ENCODE results near the gene PLK3.
A peak's percentile ranks its signal among the peaks of the same experiment; 100 is the strongest.
"Not testable (repeated sequence)": the region's sequence is repeated elsewhere in the genome, so short reads cannot be mapped to it uniquely, and the experiment has no call there.

The PLK3 gene

DNA sequence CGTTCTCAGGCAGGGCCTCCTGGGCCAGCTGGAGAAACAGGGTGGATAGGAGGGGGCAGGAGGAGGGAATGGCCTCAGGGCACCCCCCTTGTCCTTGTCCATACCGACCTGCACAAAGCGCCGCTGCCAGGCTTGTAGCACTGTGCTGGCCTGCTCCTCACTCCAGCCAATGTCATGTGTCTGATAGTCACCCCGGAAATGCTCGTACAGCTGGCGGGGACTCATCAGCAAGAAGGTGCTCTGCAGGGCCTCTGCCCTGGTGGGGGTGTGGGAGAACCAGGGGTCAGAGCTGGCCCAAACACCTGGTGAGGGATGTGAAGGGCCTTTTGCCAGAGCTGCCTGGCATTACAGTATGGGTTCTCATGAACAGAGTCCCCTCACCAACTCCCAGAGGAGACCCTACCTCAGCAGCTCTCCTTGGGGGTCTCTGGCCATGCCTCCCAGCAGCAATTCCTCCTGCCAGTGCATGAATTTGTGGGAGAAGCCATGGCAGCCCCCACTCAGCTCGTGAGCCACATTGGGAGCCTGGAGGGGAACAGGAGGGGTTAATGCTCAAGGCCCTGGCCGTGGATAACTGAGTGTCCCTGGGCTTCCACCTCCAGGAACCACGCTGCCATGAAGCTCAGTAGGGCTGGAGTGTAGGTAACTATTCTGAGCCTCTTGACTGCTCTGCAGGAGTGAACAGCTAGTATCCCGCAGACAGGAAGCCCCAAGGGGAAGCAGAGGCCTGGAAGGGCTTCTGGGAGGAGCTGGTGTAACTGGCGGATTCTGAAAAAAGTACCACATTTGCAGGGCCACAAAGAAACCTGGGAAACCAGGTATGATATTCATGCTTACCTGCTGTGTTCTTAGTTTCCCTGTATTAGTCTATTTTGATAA is 29.6 kb downstream of the PLK3 start:
- no peak for DNase-seq

DNA sequence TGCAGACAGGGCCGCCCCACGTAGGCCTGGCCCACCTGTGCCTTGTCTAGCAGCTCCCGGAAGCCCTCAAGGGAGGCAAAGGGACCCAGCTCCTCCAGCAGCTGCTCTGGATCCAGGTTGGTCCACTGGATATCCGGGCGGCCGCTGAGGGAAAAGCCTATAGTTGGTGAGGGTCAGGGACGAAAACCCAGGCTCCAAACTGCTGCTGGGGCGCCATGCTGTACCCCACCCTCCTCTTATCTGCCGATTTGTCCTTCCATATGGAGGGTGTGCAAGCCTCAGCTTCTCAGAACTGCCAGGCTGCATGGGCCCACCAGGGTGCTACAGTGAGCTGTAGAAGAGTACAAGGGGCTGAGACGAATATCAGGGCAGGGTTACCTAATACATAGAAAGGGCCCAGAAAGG is 30.7 kb downstream of the PLK3 start:
- DNase-seq, result no peak

- no peak for DNase-seq
These were observed 31.3 kb downstream of the PLK3 start for GRCh38 chr1:44831516-44831915.

DNA sequence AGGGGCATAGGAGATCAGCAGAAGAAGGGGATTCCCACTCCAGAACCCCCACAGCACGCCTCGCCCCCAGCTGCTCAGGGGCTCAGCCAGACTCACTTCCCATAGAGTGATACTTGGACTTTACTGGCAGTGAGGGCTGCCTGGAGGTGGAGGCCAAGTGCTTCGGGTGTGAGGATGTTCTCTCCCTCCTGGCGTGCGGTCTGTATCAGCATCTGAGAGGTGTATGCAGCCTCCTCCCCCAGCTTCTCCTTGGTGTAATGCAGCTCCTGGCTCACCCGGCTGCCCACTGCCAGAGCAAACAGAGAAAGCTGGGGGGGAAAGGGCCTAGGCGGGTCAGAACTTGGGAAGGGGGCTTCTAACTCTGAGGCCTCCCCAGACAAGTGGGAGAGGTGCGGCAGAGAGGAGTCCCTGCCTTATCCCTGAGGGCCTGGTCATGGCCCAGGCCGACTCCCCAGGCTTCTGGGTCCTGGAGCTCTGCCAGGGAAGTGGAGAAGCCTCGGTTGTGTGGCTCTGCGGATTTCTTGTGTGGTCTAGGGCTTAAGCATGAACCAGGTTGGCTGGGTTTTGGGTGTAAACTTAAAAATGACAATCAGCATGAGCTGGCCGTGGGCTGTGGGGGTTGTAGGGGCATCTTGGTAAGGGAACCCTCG is 32.0 kb downstream of the PLK3 start:
- no peak for DNase-seq

GRCh38 chr1:44834328-44834727 is 34.2 kb downstream of the PLK3 start:
- no peak for DNase-seq

GRCh38 chr1:44835738-44836675 is 35.8 kb downstream of the PLK3 start:
- DNase-seq, result peak; percentile 83 to 87

DNA sequence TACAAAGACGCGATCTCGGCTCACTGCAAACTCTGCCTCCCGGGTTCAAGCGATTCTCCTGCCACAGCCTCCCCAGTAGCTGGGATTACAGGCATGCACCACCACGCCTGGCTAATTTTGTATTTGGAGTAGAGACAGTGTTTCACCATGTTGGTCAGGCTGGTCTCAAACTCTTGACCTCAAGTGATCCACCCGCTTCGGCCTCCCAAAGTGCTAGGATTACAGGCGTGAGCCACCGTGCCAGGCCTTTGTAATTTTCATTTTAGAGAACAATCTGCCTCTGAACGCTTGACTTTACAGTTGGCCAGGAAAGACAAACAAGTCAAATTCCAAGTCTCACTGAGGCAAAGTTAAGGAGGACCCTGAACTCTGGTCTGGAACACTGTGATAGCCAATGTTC is 38.1 kb downstream of the PLK3 start:
- not testable (repeated sequence) for DNase-seq

GRCh38 chr1:44839576-44839975 is 39.4 kb downstream of the PLK3 start:
- no peak for DNase-seq

DNA sequence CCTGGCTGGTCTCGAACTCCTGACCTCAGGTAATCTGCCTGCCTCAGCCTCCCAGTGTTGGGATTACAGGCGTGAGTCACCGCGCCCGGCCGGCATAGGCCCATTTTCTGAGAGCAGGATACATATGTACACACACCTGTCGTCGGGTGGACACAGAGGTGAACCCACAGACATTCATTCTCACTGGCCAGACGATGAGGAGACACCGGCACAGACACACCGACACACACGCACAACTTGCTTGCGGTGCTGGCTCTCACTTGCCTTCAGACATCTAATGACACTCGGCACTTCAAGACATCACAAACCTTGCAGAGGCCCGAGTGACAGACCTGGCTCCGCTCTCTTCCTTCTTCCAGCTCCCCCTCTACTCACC is 42.3 kb downstream of the PLK3 start:
- no peak for DNase-seq

DNA sequence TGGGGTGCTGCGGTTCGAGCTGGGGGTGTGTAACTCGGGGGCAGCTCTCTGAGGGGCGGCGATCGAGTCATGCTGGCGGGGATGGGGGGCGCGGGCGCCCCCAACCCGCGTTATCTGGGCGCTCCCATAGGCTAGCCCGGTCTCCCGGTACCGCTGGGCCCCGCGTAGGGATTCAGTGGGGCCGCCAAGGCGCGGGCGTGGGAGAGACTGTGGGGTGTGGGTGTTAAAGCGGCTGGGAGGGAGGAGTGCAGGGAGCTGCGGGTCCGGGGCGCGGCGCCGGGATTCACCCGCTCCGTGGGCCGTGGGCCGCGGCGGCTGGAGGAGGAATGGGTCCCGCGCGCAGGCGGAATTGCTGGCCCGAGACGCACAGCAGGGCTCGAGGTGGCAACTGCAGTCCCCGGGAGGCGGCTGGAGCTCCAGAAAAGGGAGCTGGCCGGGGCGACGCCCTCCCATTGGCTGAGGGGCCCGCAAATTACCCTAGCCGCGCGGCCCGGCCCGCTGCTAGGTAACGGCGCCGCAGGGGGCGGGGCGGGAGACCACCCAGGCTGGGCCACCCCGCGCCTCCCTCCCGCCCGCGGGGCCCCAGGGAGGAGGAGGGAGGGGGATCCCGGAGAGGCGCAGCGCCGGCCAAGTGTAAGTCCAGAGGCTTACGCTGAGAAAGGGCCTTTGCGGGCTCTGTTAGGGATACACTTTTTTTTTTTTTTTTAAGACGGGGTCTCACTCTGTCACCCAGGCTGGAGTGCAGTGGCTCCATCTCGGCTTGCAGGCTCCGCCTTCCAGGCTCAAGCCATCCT is 42.9 kb downstream of the PLK3 start, which contains the start of gene PTCH2:
Gene PTCH2, minus strand, starts transcription at position 392 of the 794 bp plus-strand sequence. Its CDS starts 321 bp downstream, at position 71.
- DNase-seq, result peak in 1 of 2 donors; percentile 31

DNA sequence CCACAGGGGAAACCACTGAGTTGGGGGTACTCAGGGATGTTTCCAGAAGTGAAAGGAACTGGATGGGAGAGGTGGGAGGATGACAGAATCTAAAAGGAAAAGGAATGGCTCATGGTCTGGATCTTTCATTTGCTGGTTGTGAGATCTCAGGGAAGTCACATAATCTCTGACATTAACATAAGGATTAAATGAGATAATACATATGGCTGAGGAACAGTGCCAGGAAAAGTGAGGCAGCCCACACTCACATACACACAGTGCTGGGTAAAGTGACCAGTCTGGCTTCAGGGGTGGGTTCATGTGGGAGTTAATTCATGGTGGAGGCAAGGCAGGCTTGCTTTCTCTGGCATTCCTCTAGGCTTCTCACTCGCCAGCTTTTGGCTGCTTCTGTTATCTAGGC is 46.8 kb downstream of the PLK3 start:
- no peak for DNase-seq

DNA sequence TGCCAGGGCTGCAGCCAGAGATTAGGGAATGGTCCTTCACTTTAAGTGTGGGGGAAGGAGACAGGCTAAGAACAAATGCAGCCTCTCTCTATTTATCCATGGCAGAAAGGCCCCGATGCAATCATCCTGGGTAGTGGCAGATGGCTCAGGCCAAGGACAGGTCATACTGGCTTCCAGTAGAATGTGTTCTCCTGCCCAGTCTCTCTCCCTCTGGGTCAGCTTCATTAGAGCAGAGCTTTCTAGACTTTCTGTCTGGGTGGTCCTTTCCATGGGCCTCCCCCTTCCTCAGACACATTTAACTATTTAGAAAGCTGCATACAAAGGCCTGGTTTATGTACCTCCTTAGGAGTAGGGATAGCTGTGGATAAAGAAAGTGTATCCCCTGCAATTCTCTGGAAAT is 47.7 kb downstream of the PLK3 start:
- DNase-seq, result no peak

- no peak for DNase-seq
These were observed 48.4 kb downstream of the PLK3 start for GRCh38 chr1:44848456-44849181.

GRCh38 chr1:44849575-44850132 is 49.5 kb downstream of the PLK3 start:
- DNase-seq, result no peak

- no peak for DNase-seq
These were observed 51.1 kb downstream of the PLK3 start for GRCh38 chr1:44851308-44851707.

- DNase-seq, result no peak
These were observed 53.0 kb downstream of the PLK3 start for GRCh38 chr1:44853201-44853600.

- no peak for DNase-seq
These were observed 54.8 kb downstream of the PLK3 start for GRCh38 chr1:44854970-44855369.

Data from CD4-positive, alpha-beta T cell treated with Interferon alpha-2 for 1 hour (primary cell).